HT1080 (cell line): ENCODE measurements around the gene ABCG1. TPM values are rescaled to one million over a fixed set of nuclear protein-coding genes. Genes with fewer than 3 reads are reported as not detected.

Experiments used
- DNase-seq: peaks from one replicate; pipeline ENCODE4 v3.0.0-alpha.2; 2015; ENCODE audit warnings: low read depth
- total RNA-seq: library from RNA; depleted of rRNA; stranded (reverse); fragments of >200 nt; shearing (Covaris generic); gene quantifications from 2 replicates; pipeline ENCODE4 v1.2.3, GENCODE V29; 2014

The ABCG1 gene
- total RNA-seq, 1 experiment from 2014 or later, result not detected

- DNase-seq, result no peak
These were observed 12.8 kb downstream of the ABCG1 start for GRCh38 chr21:42231756-42232155.

DNA sequence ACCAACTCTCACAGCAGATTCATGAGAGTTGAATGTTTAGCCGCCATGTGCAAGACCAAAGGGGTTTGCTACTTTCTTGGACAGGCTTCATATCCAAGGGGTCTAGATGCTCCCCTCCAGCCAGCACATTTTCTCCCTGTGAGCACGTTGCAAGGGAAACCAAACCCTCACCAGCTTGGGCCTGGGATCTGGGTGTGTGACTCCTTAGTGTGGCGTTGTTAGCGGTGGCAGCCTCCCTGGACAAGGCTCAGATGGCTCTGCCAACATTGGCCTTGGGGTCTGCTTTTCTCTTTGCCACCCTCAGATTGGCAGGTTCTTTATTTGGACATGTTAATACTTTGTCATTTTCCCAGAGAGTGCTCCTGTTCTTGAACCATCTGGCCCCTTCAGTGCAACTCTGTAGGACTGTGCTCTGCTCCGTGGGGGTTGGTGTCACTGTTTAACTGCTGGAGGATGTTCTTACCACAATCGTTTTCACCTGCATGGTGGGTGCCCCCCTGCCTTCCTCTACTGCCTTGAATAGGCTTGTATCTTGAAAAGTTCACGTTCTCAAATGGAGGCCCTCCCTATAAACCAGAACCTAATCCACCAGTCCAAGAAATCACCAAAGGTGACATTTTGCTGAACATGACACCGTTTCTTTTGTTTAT lies 13.4 kb downstream of the ABCG1 start:
- no peak for DNase-seq

DNA sequence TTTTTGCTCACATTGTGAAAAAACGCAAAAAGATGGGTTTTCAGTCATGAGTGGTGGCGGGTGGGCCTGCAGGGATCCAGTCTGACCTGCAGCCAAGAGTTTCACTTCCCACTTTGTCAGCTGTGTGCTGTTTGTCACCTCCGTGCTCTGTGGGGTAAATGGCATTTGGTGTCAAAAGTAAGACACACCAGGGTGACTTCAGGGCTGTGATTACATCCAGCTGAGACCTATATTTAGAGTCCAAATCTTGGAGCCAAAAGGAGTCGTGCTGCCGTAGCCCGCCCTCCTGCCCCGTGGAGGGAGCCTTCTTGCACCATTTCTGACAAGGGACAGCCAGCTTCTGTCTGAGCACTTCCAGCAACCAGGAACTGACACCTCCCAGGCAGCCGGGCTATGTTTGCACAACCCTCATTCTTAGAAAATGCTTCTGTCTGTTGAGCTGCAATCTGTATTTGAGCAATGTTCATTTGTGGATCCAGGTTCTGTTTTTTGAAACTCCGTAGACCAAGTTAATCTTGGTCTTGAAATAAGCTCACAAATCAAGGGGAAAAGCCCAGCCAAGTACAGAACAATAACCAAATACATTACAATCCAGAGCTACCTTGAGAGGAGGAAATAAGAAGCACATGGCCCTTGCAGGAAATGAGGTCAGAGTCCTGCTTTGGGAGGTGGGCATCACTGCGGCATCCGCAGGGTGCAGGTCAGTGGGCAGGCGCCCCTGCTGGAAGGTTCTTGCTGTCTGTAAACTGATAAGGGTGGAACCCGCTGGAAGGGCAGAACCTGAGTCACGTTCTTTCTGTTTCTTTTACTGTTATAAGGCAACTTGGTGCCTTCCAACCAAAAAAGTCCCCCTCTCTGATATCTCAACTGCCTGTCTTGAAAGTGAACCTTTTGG lies 14.4 kb downstream of the ABCG1 start:
- peak; percentile 52 for DNase-seq

GRCh38 chr21:42234041-42234440 lies 15.1 kb downstream of the ABCG1 start:
- no peak for DNase-seq

DNA sequence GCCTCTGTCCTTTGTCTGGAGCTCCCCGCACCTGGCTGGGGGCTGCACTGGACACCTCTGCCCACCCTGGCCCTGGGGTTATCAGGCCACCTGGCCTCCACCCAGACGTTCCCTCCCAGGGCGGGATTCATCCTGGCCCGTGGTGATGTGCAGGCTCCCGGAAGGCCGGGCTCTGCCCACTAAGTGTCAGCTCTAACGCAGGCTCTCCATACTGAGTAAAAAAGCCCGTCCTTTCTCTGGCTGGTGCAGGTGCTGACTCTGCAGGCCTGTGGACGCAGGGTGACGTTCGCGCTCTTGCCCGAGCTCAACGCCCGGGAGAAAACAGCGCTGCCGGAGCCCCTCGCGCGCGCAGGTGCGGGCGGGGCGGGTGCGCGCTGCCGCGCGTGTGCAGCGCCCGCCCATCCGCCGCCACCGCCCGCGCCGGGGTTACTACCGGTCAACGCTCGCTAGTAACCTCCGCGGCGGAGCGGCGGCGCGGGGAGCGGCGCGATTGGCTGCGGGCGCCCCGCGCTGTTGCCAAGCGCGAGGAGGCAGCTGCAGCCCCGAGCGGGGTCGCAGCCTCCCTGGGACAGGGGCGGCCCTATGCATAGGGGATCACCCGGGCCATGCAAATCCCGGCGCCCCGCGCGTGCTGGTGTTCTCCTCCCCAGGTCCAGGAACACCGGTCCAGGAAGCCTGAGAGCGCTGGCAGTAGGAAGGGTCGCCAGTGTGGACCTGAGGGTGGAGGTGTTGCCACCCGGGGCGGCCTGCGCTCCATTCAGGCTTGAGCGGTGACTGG lies 15.7 kb downstream of the ABCG1 start:
- no peak for DNase-seq

DNA sequence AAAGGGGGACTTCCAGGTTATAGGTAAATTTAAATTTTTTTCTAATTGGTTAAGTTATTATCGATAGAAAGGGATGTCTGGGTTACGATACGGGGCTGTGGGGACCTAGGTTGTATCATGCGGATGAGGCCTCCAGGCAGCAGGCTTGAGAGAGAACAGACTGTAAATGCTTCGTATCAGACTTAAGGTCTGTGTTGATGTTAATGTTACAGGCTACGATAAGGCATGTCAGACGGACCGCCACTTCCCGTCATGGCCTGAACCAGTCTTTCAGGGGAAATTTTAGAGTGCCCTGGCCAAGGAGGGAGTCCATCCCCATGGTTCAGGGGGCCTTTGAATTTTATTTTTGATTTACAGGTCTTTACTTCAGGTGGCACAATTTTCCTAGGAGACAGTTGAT lies 16.7 kb downstream of the ABCG1 start:
- no peak for DNase-seq

- DNase-seq, result no peak
These were observed 17.1 kb downstream of the ABCG1 start for GRCh38 chr21:42236014-42236413.

DNA sequence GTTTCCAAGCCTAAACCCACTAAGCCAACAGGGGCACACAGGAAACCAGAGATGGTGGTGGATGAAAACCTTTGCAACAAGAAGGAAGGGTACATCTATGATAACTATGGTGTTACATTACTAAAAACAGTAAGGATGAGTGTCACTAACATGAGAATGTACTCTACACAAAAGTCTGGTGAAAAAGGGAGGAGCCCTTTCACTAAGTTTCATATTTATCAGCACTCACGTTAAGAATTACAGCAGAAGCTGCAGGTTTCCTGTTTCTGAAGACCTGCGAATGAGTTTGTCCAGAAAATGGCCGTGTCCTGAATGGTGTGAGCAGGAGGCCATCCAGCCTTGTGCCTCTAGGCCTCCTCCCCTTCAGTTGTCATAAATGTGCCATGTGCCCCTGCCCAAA lies 17.8 kb downstream of the ABCG1 start:
- no peak for DNase-seq

- DNase-seq, result no peak
These were observed 18.2 kb downstream of the ABCG1 start for GRCh38 chr21:42237161-42237560.

DNA sequence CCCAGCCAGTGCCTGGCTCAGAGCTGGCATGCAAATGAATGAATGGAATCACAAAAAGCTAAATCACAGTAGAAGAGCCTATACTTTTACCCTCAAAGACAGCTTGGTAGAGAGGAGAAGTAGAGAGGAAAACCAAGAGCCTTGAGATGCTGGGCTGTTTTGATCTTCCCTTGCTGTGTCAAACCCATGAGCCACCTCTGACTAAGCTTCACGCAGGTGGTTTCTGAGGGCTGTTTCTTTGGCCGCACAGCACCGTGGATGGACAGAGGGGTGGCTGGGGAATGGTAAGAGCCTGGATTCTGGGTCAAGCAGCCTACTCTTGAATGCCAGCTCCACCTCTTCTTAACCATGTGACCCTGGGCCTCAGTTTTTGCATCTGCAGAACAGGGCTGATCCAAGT lies 18.6 kb downstream of the ABCG1 start:
- no peak for DNase-seq

- no peak for DNase-seq
These were observed 19.4 kb downstream of the ABCG1 start for GRCh38 chr21:42238185-42238934.

GRCh38 chr21:42239556-42239955 lies 20.6 kb downstream of the ABCG1 start:
- no peak for DNase-seq

- no peak for DNase-seq
These were observed 21.0 kb downstream of the ABCG1 start for GRCh38 chr21:42239973-42240372.

- DNase-seq, result no peak
These were observed 23.7 kb downstream of the ABCG1 start for GRCh38 chr21:42242611-42243010.

- no peak for DNase-seq
These were observed 24.1 kb downstream of the ABCG1 start for GRCh38 chr21:42243026-42243425.

DNA sequence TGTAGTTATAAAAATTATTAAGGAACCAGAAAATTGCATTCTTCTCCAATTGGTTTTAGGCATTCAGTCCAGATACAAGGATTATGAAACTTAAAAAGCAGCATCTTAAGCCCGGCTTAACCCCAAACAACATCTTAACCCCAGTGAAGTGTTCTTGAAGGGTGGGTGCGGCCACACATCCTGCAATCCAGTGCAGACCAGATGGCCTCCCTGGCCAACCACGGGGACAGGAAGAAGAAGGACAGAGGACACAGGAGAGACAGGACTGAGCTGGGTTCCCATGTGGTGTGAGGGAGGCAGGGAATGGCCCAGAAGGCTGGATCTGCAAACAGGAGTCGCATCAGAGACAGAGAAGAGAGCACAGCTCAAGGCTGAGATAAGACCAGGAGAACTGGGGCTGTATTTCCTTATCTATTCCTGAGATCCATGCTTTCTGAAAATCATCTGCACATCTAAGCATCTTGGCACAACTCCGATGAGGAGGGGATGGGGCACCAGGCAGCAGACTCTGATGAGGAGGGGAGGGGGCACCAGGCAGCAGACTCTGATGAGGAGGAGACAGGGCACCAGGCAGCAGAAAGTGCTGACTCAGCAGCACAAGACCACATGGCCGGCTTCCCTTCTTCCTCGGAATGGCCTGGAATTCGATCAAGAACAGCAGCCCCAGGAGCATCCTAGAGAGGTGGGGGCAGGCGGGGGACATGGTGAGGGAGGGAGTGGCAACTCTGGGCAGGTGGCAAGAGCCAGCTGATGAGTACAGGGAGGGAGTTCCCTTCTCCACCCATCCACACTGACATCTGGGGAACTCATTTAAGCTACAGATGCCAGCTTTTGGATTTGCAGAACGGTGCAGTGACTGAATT lies 26.6 kb downstream of the ABCG1 start:
- no peak for DNase-seq

GRCh38 chr21:42247716-42248115 lies 28.8 kb downstream of the ABCG1 start:
- DNase-seq, result no peak

- DNase-seq, result no peak
These were observed 29.3 kb downstream of the ABCG1 start for GRCh38 chr21:42248241-42248640.

GRCh38 chr21:42248783-42249597 lies 30.1 kb downstream of the ABCG1 start:
- no peak for DNase-seq
